WTC11 (cell line): Measurements from ENCODE around the gene TOB1. TPM values are rescaled to one million over a fixed set of nuclear protein-coding genes. Genes with fewer than 3 reads are reported as not detected.
A peak's percentile ranks its signal among the peaks of the same experiment; 100 is the strongest.

Experiments used
- ATAC-seq: fragments of 200-7000 bp; cut with Tn5 transposase; 2 replicates; pipeline ENCODE4 v1.10.0; 2021; ENCODE audit warnings: mild to moderate bottlenecking, moderate library complexity
- CTCF ChIA-PET: fragments of 300-600 bp; sonication (Branson Sonifier 250); formaldehyde crosslinking; loops from one replicate; lab custom pipeline; 2021; ENCODE audit warnings: antibody characterized with exemption; lab: Charles Lee
- POLR2A ChIA-PET: fragments of 350-600 bp; sonication (Branson Sonifier 250); formaldehyde crosslinking; loops from one replicate; lab custom pipeline; 2021; ENCODE audit warnings: antibody characterized with exemption; lab: Charles Lee
- DNase-seq: peaks from one replicate; pipeline ENCODE4 v3.0.0; 2021; ENCODE audit warnings: low spot score
- H3K27ac Mint-ChIP-seq: 2 replicates; pipeline ENCODE4 v1.8.0; 2021; ENCODE audit warnings: mixed read lengths
- H3K27me3 Mint-ChIP-seq: 2 replicates; pipeline ENCODE4 v1.8.0; 2021; ENCODE audit warnings: low read depth, mild to moderate bottlenecking, moderate library complexity, mixed read lengths
- H3K36me3 Mint-ChIP-seq: 2 replicates; pipeline ENCODE4 v1.8.0; 2021; ENCODE audit warnings: mixed read lengths
- H3K4me1 Mint-ChIP-seq: 2 replicates; pipeline ENCODE4 v1.8.0; 2022; ENCODE audit warnings: mixed read lengths
- H3K4me3 Mint-ChIP-seq: 2 replicates; pipeline ENCODE4 v1.8.0; 2021; ENCODE audit warnings: mild to moderate bottlenecking, moderate library complexity, mixed read lengths
- H3K9me3 Mint-ChIP-seq: 2 replicates; pipeline ENCODE4 v1.8.0; 2021; ENCODE audit warnings: mixed read lengths
- E2F5 ChIP-seq: sonication (generic); formaldehyde crosslinking; IDR thresholded peaks from 2 replicates; pipeline ENCODE4 v1.8.1; 2022; ENCODE audit warnings: mild to moderate bottlenecking, moderate library complexity, missing genetic modification reagents
- ELF4 ChIP-seq: sonication (generic); formaldehyde crosslinking; IDR thresholded peaks from 2 replicates; pipeline ENCODE4 v1.8.1; 2022; ENCODE audit warnings: low read depth, mild to moderate bottlenecking, moderate library complexity, missing genetic modification reagents
- GABPB1 ChIP-seq: sonication (generic); formaldehyde crosslinking; IDR thresholded peaks from 2 replicates; pipeline ENCODE4 v1.8.1; 2023; ENCODE audit warnings: mild to moderate bottlenecking, missing genetic modification reagents
- GTF2I ChIP-seq: fragments of 250-450 bp; sonication (Bioruptor Pico); conservative IDR thresholded peaks from 2 replicates; pipeline ENCODE4 v1.4.0; 2021; ENCODE audit warnings: mild to moderate bottlenecking
- NR2C2 ChIP-seq: sonication (generic); formaldehyde crosslinking; IDR thresholded peaks from 2 replicates; pipeline ENCODE4 v1.8.0; 2022; ENCODE audit warnings: mild to moderate bottlenecking, missing genetic modification reagents
- PREB ChIP-seq: sonication (generic); formaldehyde crosslinking; IDR thresholded peaks from 2 replicates; pipeline ENCODE4 v1.8.1; 2022; ENCODE audit warnings: mild to moderate bottlenecking, missing genetic modification reagents, moderate library complexity, borderline replicate concordance
- PRRX2 ChIP-seq: fragments of 250-450 bp; sonication (Bioruptor Pico); IDR thresholded peaks from 2 replicates; pipeline ENCODE4 v1.8.0; 2021; ENCODE audit warnings: mild to moderate bottlenecking
- TEAD4 ChIP-seq: sonication (generic); formaldehyde crosslinking; IDR thresholded peaks from 2 replicates; pipeline ENCODE4 v1.8.0; 2022; ENCODE audit warnings: mild to moderate bottlenecking, missing genetic modification reagents
- ZNF671 ChIP-seq: fragments of 250-450 bp; sonication (Bioruptor Pico); IDR thresholded peaks from 2 replicates; pipeline ENCODE4 v1.8.0; 2021; ENCODE audit warnings: mild to moderate bottlenecking
- total RNA-seq: library from RNA; stranded (reverse); gene quantifications from 3 replicates; pipeline ENCODE4 v1.2.3, GENCODE V29; 2021
- TF ChIP-seq, protein P1 (sequence below): fragments of 250-450 bp; sonication (Bioruptor Pico); IDR thresholded peaks from 2 replicates; pipeline ENCODE4 v1.9.0; 2021; ENCODE audit warnings: mild to moderate bottlenecking, borderline replicate concordance
- TF ChIP-seq, protein P2 (sequence below): sonication (generic); formaldehyde crosslinking; IDR thresholded peaks from 2 replicates; pipeline ENCODE4 v1.8.0; 2022; ENCODE audit warnings: mild to moderate bottlenecking, missing genetic modification reagents
- TF ChIP-seq, protein P3 (sequence below): sonication (generic); formaldehyde crosslinking; IDR thresholded peaks from 2 replicates; pipeline ENCODE4 v1.8.1; 2022; ENCODE audit warnings: low read depth, mild to moderate bottlenecking, moderate library complexity, missing genetic modification reagents, borderline replicate concordance
- TF ChIP-seq, protein P4 (sequence below): fragments of 200-600 bp; IDR thresholded peaks from 2 replicates; pipeline ENCODE4 v1.8.0; 2022; ENCODE audit warnings: antibody characterized with exemption
- TF ChIP-seq, protein P5 (sequence below): sonication (generic); formaldehyde crosslinking; IDR thresholded peaks from 2 replicates; pipeline ENCODE4 v1.8.0; 2023; ENCODE audit warnings: missing genetic modification reagents

The TOB1 gene
- total RNA-seq, 1 experiment from 2014 or later: 36.0 TPM

DNA sequence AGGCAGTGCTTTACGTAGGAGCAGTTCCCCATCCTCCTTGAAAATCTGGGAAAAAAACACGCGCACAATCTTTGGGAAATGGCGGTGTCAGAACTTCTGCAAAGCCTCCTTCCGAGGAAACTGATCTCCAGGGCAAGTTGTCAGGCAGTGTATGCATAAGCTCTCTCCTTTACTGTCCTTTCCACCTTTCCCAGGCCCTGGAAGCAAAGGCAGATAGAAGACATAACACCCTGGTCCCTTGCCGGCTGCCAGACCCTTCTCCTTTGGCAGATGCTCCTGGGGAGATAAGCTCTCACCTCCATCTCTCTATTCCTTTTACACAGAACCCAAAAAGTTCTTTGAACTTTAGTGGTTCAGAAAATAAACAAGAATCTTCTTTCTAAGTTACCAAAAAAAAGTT, 12.4 kb downstream of the TOB1 start (continued):
- TF ChIP-seq, protein P1, sequence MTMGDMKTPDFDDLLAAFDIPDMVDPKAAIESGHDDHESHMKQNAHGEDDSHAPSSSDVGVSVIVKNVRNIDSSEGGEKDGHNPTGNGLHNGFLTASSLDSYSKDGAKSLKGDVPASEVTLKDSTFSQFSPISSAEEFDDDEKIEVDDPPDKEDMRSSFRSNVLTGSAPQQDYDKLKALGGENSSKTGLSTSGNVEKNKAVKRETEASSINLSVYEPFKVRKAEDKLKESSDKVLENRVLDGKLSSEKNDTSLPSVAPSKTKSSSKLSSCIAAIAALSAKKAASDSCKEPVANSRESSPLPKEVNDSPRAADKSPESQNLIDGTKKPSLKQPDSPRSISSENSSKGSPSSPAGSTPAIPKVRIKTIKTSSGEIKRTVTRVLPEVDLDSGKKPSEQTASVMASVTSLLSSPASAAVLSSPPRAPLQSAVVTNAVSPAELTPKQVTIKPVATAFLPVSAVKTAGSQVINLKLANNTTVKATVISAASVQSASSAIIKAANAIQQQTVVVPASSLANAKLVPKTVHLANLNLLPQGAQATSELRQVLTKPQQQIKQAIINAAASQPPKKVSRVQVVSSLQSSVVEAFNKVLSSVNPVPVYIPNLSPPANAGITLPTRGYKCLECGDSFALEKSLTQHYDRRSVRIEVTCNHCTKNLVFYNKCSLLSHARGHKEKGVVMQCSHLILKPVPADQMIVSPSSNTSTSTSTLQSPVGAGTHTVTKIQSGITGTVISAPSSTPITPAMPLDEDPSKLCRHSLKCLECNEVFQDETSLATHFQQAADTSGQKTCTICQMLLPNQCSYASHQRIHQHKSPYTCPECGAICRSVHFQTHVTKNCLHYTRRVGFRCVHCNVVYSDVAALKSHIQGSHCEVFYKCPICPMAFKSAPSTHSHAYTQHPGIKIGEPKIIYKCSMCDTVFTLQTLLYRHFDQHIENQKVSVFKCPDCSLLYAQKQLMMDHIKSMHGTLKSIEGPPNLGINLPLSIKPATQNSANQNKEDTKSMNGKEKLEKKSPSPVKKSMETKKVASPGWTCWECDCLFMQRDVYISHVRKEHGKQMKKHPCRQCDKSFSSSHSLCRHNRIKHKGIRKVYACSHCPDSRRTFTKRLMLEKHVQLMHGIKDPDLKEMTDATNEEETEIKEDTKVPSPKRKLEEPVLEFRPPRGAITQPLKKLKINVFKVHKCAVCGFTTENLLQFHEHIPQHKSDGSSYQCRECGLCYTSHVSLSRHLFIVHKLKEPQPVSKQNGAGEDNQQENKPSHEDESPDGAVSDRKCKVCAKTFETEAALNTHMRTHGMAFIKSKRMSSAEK (CRISPR knock-in tag): no peak

DNA sequence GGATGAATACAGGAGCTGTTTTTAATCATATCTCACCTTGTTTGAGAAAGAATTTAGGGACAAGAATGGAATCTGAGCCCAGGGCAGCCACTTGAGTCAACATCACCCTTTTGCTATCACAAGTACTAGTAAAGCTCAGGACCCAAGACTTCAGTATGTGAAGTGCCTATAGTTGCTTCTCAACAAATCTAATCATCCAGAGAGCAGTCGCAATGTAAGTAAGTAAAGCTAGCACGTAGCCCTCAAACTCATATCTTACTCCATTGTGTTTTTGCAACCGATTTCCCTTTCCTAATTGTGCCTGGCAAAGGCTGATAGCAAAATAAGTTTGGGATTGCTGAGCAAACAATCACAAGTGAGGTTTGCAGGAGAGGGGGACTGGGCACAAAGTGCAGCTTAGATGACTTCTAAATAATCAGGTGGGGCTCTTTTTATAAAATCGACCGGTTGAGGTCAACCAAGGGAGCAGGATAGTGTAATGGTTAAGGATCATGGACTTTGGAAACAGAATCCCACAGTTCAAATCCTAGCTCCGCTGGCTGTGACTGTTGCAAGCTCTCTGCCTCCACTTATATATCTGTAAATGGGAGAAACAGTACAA, 13.0 kb downstream of the TOB1 start:
- no peaks in the 10 kb centered on the region for H3K9me3 Mint-ChIP-seq
- no peak overlapping the region for H3K4me3 Mint-ChIP-seq
- ChIA-PET POLR2A (interaction anchor here (0.6 to 1.7 kb wide), 6 partner anchors 11 to 207 kb away, joined by 3 to 10 read pairs (median 4); partner anchors contain the start of gene TOB1), CTCF (interaction anchor here (0.6 to 3.7 kb wide), 36 partner anchors 9 to 418 kb away, joined by 3 to 80 read pairs (median 5); partner anchors contain the start of genes NME1, TOB1 and WFIKKN2)
- peaks cover 11% of the 10 kb centered on the region for H3K4me1 Mint-ChIP-seq
- peak overlapping the region; percentile 3; the same call in 1 of the 2 replicates for H3K27ac Mint-ChIP-seq
- DNase-seq (no peak), ATAC-seq (no peak)
- TF ChIP-seq, protein P2, sequence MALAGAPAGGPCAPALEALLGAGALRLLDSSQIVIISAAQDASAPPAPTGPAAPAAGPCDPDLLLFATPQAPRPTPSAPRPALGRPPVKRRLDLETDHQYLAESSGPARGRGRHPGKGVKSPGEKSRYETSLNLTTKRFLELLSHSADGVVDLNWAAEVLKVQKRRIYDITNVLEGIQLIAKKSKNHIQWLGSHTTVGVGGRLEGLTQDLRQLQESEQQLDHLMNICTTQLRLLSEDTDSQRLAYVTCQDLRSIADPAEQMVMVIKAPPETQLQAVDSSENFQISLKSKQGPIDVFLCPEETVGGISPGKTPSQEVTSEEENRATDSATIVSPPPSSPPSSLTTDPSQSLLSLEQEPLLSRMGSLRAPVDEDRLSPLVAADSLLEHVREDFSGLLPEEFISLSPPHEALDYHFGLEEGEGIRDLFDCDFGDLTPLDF (CRISPR knock-in tag): no peak
- peak; percentile 21; the same call in 1 of the 2 replicates for TF ChIP-seq GABPB1 (CRISPR knock-in tag)
- no peaks in the 10 kb centered on the region for H3K36me3 Mint-ChIP-seq
- no peaks in the 10 kb centered on the region; the same call in 1 of the 2 replicates for H3K27me3 Mint-ChIP-seq

DNA sequence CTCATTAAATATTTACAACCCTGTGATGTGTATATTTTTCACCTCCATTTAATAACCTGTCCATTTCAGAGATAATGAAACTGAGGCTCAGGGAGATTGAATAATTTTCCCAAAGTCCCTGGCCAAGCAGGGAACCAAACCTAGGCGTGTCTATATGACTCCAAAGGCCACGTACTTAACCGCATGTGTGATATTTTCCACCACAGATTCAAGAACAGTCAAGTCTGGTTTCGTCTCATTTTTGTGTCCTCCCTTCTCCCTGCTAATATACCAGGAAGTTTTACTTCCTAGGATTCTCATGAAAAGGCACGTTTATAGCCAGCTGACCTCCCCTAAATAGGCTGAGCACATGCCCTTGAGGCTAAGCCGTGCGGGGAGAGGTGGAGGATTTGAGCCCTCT, 15.5 kb downstream of the TOB1 start:
- CTCF ChIA-PET: interaction anchor here (0.7 to 3.7 kb wide), 8 partner anchors 21 to 871 kb away, joined by 3 to 80 read pairs (median 4); no protein-coding TSS in a partner anchor
- no peak for ATAC-seq
- TF ChIP-seq NR2C2 (CRISPR knock-in tag) (no peak), GTF2I (no peak), ZNF671 (no peak), E2F5 (no peak), PREB (CRISPR knock-in tag) (no peak), TEAD4 (CRISPR knock-in tag) (no peak), PRRX2 (CRISPR knock-in tag) (no peak), ELF4 (CRISPR knock-in tag) (no peak)
- TF ChIP-seq, protein P3, sequence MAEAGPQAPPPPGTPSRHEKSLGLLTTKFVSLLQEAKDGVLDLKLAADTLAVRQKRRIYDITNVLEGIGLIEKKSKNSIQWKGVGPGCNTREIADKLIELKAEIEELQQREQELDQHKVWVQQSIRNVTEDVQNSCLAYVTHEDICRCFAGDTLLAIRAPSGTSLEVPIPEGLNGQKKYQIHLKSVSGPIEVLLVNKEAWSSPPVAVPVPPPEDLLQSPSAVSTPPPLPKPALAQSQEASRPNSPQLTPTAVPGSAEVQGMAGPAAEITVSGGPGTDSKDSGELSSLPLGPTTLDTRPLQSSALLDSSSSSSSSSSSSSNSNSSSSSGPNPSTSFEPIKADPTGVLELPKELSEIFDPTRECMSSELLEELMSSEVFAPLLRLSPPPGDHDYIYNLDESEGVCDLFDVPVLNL (CRISPR knock-in tag): no peak
- TF ChIP-seq, protein P4, sequence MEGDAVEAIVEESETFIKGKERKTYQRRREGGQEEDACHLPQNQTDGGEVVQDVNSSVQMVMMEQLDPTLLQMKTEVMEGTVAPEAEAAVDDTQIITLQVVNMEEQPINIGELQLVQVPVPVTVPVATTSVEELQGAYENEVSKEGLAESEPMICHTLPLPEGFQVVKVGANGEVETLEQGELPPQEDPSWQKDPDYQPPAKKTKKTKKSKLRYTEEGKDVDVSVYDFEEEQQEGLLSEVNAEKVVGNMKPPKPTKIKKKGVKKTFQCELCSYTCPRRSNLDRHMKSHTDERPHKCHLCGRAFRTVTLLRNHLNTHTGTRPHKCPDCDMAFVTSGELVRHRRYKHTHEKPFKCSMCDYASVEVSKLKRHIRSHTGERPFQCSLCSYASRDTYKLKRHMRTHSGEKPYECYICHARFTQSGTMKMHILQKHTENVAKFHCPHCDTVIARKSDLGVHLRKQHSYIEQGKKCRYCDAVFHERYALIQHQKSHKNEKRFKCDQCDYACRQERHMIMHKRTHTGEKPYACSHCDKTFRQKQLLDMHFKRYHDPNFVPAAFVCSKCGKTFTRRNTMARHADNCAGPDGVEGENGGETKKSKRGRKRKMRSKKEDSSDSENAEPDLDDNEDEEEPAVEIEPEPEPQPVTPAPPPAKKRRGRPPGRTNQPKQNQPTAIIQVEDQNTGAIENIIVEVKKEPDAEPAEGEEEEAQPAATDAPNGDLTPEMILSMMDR: no peak
- TF ChIP-seq, protein P5, sequence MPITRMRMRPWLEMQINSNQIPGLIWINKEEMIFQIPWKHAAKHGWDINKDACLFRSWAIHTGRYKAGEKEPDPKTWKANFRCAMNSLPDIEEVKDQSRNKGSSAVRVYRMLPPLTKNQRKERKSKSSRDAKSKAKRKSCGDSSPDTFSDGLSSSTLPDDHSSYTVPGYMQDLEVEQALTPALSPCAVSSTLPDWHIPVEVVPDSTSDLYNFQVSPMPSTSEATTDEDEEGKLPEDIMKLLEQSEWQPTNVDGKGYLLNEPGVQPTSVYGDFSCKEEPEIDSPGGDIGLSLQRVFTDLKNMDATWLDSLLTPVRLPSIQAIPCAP (CRISPR knock-in tag): no peak
- TF ChIP-seq, protein P1 (CRISPR knock-in tag): no peak

More for the DNA sequence above, 15.5 kb downstream of the TOB1 start:
- Mint-ChIP-seq H3K36me3 (no peaks in the 10 kb centered on the region), H3K9me3 (no peaks in the 10 kb centered on the region), H3K4me3 (no peak overlapping the region), H3K27ac (no peak overlapping the region), H3K4me1 (peaks cover 11% of the 10 kb centered on the region), H3K27me3 (no peaks in the 10 kb centered on the region; the same call in 1 of the 2 replicates)
- no peak for DNase-seq
- POLR2A ChIA-PET: no interaction called here
